Measurements from ENCODE around the gene PDE4B. TPM values are rescaled to one million over a fixed set of nuclear protein-coding genes. Genes with fewer than 3 reads are reported as not detected.

Gene PDE4B
- polyA plus RNA-seq, 2 of the 4 experiments (the other 2 are of a cell fraction) = 20.2 to 56.8 TPM

DNA sequence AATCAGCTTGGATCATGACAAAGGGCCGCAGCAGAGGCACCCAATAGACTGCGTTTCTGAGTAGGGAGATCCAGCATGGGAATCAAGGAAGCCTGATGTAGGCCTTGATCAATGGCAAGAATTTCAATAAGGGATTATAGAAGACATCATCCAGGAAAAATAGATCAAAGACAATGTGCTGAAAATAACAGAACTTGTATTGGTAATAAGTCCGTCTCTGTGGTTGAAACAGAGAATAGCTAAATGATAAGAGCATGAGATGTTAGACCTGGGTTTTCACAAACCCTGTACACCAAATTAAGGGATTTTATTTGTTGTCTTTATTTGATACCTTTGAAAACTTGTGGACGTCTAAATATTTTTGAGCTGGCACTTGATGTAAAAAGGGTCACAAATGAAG is 513.2 kb downstream of the PDE4B start:
- no peak for DNase-seq (ENCODE audit: low read depth in 1 of 2, low spot score in 1 of 2)
- ChIA-PET POLR2A (no interaction called here), CTCF (no interaction called here)
- no peak overlapping the region for H3K4me3 ChIP-seq
- H3K4me2 ChIP-seq = no peak overlapping the region
- WGBS (ENCODE audit: missing lambda C conversion rate) = 92% methylated on average over 4 of the region's 4 CpGs
- peaks cover 14% of the 10 kb centered on the region; the same call in 2 of the 3 replicates for H3K4me1 ChIP-seq
- H3K27ac ChIP-seq = no peak overlapping the region
- TF ChIP-seq KDM1A (IDR thresholded peaks at IDR 0.05; ENCODE audit: low read depth) (no peak), FOXS1 (CRISPR knock-in tag; IDR thresholded peaks at IDR 0.05) (no peak), TP53 (CRISPR knock-in tag; IDR thresholded peaks at IDR 0.05) (no peak)
- TF ChIP-seq, protein P1, sequence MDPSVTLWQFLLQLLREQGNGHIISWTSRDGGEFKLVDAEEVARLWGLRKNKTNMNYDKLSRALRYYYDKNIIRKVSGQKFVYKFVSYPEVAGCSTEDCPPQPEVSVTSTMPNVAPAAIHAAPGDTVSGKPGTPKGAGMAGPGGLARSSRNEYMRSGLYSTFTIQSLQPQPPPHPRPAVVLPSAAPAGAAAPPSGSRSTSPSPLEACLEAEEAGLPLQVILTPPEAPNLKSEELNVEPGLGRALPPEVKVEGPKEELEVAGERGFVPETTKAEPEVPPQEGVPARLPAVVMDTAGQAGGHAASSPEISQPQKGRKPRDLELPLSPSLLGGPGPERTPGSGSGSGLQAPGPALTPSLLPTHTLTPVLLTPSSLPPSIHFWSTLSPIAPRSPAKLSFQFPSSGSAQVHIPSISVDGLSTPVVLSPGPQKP (IDR thresholded peaks at IDR 0.05; ENCODE audit: low read depth, low read length) = no peak
- H3K9me3 ChIP-seq = no peaks in the 10 kb centered on the region
- FAIRE-seq = no peak
- no peak for ATAC-seq

DNA sequence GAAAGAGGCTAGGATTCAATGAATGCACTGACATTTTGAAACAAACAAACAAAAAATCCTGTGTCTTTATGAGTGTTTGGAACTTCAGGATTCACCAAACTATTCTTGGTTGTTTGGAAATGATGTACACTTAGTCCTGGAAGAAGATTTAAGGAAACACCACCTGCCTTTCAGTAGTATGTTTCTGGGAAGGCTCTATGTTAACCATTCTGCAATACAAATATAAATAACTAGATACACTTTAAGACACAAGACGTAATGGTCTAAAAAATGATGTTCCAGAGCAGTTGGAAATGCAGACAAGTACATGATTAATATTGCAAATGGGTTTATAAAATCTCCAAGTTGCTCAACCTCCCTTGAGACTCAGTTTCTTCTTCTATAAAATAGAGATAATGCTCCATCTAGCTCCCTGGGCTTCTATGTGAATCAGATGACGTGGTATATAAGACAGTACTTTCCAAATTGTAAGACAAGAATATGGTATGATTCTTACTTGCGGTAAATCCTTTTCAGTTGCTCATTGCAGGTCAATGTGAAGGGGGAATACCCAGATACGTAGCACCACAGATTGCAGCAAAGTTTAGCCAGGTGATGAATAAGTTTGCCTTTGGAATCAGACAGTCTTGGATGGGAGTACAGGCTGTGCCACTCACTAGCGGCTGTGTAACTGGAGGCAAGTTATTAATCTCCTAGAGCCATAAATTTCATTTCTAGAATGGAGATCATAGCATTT is 516.5 kb downstream of the PDE4B start:
- H3K9me3 ChIP-seq = no peaks in the 10 kb centered on the region
- TF ChIP-seq NR3C1 (IDR thresholded peaks at IDR 0.05) (no peak), FOXS1 (CRISPR knock-in tag; IDR thresholded peaks at IDR 0.05) (no peak), TP53 (CRISPR knock-in tag; IDR thresholded peaks at IDR 0.05) (no peak), POLR2A (IDR thresholded peaks at IDR 0.05; ENCODE audit: low read length) (no peak), GATA3 (IDR thresholded peaks at IDR 0.05; ENCODE audit: borderline replicate concordance) (no peak), REST (IDR thresholded peaks at IDR 0.05) (no peak), ZFP36 (IDR thresholded peaks at IDR 0.05; ENCODE audit: borderline replicate concordance, partially characterized antibody) (no peak), ZC3H11A (IDR thresholded peaks at IDR 0.05) (no peak)
- DNase-seq (ENCODE audit: low read depth in 1 of 2, low spot score in 1 of 2) (no peak), ATAC-seq (no peak), FAIRE-seq (no peak)
- peaks cover 8% of the 10 kb centered on the region for H3K4me1 ChIP-seq
- no peak overlapping the region for H3K4me2 ChIP-seq
- CTCF ChIA-PET = no interaction called here
- POLR2A ChIA-PET = no interaction called here
- no peak overlapping the region for H3K27ac ChIP-seq
- 90% methylated on average over 5 of the region's 5 CpGs for WGBS (ENCODE audit: missing lambda C conversion rate)
- no peak overlapping the region for H3K4me3 ChIP-seq

DNA sequence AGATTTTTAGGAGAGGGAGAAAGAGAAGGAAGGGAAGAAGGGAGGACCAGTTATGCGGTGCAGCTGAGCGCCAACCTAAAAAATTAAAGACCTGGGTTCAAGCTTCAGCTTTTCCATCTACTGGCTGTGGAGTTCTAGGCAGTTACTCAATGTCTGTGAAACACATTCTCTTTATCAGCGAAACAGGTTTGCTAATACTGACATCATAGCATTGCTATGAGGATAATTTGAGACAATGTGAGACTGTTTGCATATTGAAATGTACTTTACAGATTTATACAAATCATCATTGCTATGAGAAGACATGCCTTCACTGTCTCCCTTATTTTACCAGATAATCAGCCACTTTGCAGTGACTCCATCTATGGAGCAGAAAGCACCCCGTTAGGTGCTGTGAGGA is 518.4 kb downstream of the PDE4B start:
- ATAC-seq (no peak), FAIRE-seq (no peak), DNase-seq (ENCODE audit: low read depth in 1 of 2, low spot score in 1 of 2) (no peak)
- Histone ChIP-seq H3K4me1 (peaks cover 20% of the 10 kb centered on the region), H3K27ac (0 out of 6 replicates have a peak overlapping the region, but pooled peaks of 1 of the 2 experiments have one; percentile 45), H3K4me3 (no peak overlapping the region), H3K9me3 (no peaks in the 10 kb centered on the region), H3K4me2 (no peak overlapping the region)
- 72% methylated on average over 4 of the region's 4 CpGs for WGBS (ENCODE audit: missing lambda C conversion rate)
- TF ChIP-seq TP53 (CRISPR knock-in tag; IDR thresholded peaks at IDR 0.05) = no peak
- ChIA-PET POLR2A (no interaction called here), CTCF (no interaction called here)

DNA sequence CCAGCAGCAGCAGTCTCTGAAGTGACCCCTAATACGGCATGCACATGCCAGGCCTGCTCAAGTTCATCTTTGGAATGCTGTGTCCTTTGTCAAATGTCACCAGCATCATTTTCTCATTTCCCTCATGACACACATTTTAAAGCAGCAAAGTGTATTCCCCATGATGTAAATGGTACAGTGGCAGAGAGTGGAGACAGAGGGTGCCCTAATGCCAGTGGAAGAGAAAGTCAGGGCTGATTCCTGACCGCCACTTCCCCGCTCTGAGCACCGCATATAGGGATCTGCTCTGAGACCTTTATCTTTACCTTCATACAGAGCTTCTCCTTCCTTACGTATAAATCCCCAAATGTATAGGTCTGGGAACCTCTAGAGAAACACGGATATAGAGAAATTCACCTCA is 518.9 kb downstream of the PDE4B start:
- Histone ChIP-seq H3K4me2 (no peak overlapping the region), H3K9me3 (no peaks in the 10 kb centered on the region), H3K27ac (0 out of 6 replicates have a peak overlapping the region, but pooled peaks of 1 of the 2 experiments have one; percentile 45), H3K4me3 (no peak overlapping the region), H3K4me1 (peaks cover 25% of the 10 kb centered on the region)
- WGBS (ENCODE audit: missing lambda C conversion rate) = 95% methylated on average over 6 of the region's 6 CpGs
- ATAC-seq = no peak
- DNase-seq (ENCODE audit: low read depth in 1 of 2, low spot score in 1 of 2) = no peak
- TF ChIP-seq MAFK (IDR thresholded peaks at IDR 0.05; ENCODE audit: partially characterized antibody) (no peak), FOSL2 (IDR thresholded peaks at IDR 0.05) (no peak), FOSL2 (CRISPR knock-in tag; IDR thresholded peaks at IDR 0.05) (no peak), NPAS2 (CRISPR knock-in tag; IDR thresholded peaks at IDR 0.05; ENCODE audit: borderline replicate concordance) (no peak), KDM1A (IDR thresholded peaks at IDR 0.05; ENCODE audit: low read depth) (no peak)
- no peak for FAIRE-seq
- ChIA-PET POLR2A (no interaction called here), CTCF (no interaction called here)

Measured in A549 (cell line).